A673 (cell line): ENCODE results near the gene CDCA7L. TPM values are rescaled to one million over a fixed set of nuclear protein-coding genes. Genes with fewer than 3 reads are reported as not detected.

Experiments
- BruUV-seq: library from RNA; stranded (reverse); fragments of 400-500 nt; replicated peaks from 2 replicates; lab custom pipeline; 2021; lab: Mats Ljungman, UMichigan
- CTCF ChIA-PET: fragments of 300-600 bp; sonication (Branson Sonifier 250); formaldehyde crosslinking; loops from one replicate; lab custom pipeline; 2022; ENCODE audit warnings: antibody characterized with exemption; lab: Charles Lee
- POLR2A ChIA-PET: fragments of 300-600 bp; sonication (Branson Sonifier 250); formaldehyde crosslinking; loops from one replicate; lab custom pipeline; 2022; ENCODE audit warnings: antibody characterized with exemption; ENCODE audit not compliant: low non-redundant PET; lab: Charles Lee
- DNase-seq: peaks from one replicate; pipeline ENCODE4 v3.0.0-alpha.2; 2015; ENCODE audit warnings: low spot score
- H3K27ac ChIP-seq: fragments of 200-600 bp; sonication (generic); 2 replicates; pipeline ENCODE4 v1.5.1; 2016; ENCODE audit warnings: mixed run types, low read depth, mild to moderate bottlenecking, mixed read lengths, antibody characterized with exemption, low read length; ENCODE audit not compliant: poor library complexity, severe bottlenecking
- H3K27me3 ChIP-seq: fragments of 200-600 bp; sonication (generic); replicated peaks from 2 replicates; pipeline ENCODE4 v1.6.1; 2017; ENCODE audit warnings: mixed run types, low read depth, mild to moderate bottlenecking, mixed read lengths, antibody characterized with exemption, low read length; ENCODE audit not compliant: insufficient read depth, poor library complexity
- H3K36me3 ChIP-seq: fragments of 200-600 bp; sonication (generic); 2 replicates; pipeline ENCODE4 v1.6.1; 2016; ENCODE audit warnings: mixed run types, mild to moderate bottlenecking, mixed read lengths, antibody characterized with exemption, low read length; ENCODE audit not compliant: insufficient read depth, poor library complexity, severe bottlenecking
- H3K4me1 ChIP-seq: fragments of 200-600 bp; sonication (generic); 2 replicates; pipeline ENCODE4 v1.6.1; 2017; ENCODE audit warnings: mixed run types, mild to moderate bottlenecking, mixed read lengths, antibody characterized with exemption, low read length; ENCODE audit not compliant: insufficient read depth, poor library complexity, severe bottlenecking
- H3K4me3 ChIP-seq: fragments of 200-600 bp; sonication (generic); 2 replicates; pipeline ENCODE4 v1.5.1; 2016; ENCODE audit warnings: low read depth, mixed run types, mild to moderate bottlenecking, mixed read lengths, low read length; ENCODE audit not compliant: poor library complexity, severe bottlenecking
- H3K9me3 ChIP-seq: fragments of 200-600 bp; sonication (generic); 2 replicates; pipeline ENCODE4 v1.6.1; 2016; ENCODE audit warnings: mixed run types, low read depth, mild to moderate bottlenecking, mixed read lengths, antibody characterized with exemption, low read length; ENCODE audit not compliant: poor library complexity, severe bottlenecking
- CTCF ChIP-seq: fragments of 300-800, 200-600 bp; sonication (generic); conservative IDR thresholded peaks from 2 replicates; pipeline ENCODE4 v1.5.1; 2017; ENCODE audit warnings: low read depth, mild to moderate bottlenecking, antibody characterized with exemption, low read length, moderate library complexity, mixed read lengths
- EZH2 ChIP-seq: fragments of 200-600 bp; sonication (generic); IDR thresholded peaks from 2 replicates; pipeline ENCODE4 v1.6.1; 2017; ENCODE audit warnings: borderline replicate concordance, low read depth, mild to moderate bottlenecking, mixed read lengths, antibody characterized with exemption, low read length; ENCODE audit not compliant: poor library complexity, severe bottlenecking
- intact Hi-C: fragments of 100-400 bp; cut with micrococcal nuclease; formaldehyde crosslinking; loops from one replicate; pipeline ENCODE4 v1.10.0; 2022; ENCODE audit not compliant: unreplicated experiment
- total RNA-seq: library from RNA; stranded (reverse); gene quantifications from 2 replicates; pipeline ENCODE4 v1.2.3, GENCODE V29; 2021

Gene CDCA7L
- total RNA-seq, 1 experiment from 2014 or later: 89.2 TPM

- peaks cover 29% of the 10 kb centered on the region for H3K4me1 ChIP-seq
- no peak for TF ChIP-seq EZH2
- TF ChIP-seq CTCF: no peak
- DNase-seq: no peak
- CTCF ChIA-PET: no interaction called here
- peaks cover 10% of the 10 kb centered on the region for H3K27me3 ChIP-seq
- H3K36me3 ChIP-seq: no peaks in the 10 kb centered on the region
- no TSS peak for BruUV-seq
- POLR2A ChIA-PET: no interaction called here
- H3K27ac ChIP-seq: no peak overlapping the region
- intact Hi-C loops: no loop called here
- H3K9me3 ChIP-seq: no peaks in the 10 kb centered on the region
- no peak overlapping the region for H3K4me3 ChIP-seq
Measured at GRCh38 chr7:21915140-21915539, 30.6 kb downstream of the CDCA7L start.

GRCh38 chr7:21914671-21915070 lies 31.0 kb downstream of the CDCA7L start:
- DNase-seq: no peak
- Histone ChIP-seq H3K36me3 (no peaks in the 10 kb centered on the region), H3K27ac (no peak overlapping the region), H3K4me3 (no peak overlapping the region), H3K27me3 (peaks cover 7% of the 10 kb centered on the region), H3K9me3 (no peaks in the 10 kb centered on the region), H3K4me1 (peaks cover 29% of the 10 kb centered on the region)
- CTCF ChIA-PET: no interaction called here
- intact Hi-C loops: loop anchor here (5.0 kb wide), 2 partner anchors 47 to 142 kb away; no protein-coding TSS in a partner anchor
- TF ChIP-seq EZH2 (no peak), CTCF (no peak)
- POLR2A ChIA-PET: no interaction called here
- BruUV-seq: no TSS peak

- no TSS peak for BruUV-seq
- H3K36me3 ChIP-seq: peaks cover 4% of the 10 kb centered on the region
- intact Hi-C loops: loop anchor here (2.0 to 5.0 kb wide), 3 partner anchors 32 to 141 kb away; partner anchors contain the start of gene CDCA7L
- TF ChIP-seq CTCF (no peak), EZH2 (no peak)
- peaks cover 13% of the 10 kb centered on the region for H3K27me3 ChIP-seq
- POLR2A ChIA-PET: no interaction called here
- no peak overlapping the region for H3K4me3 ChIP-seq
- CTCF ChIA-PET: no interaction called here
- peaks cover 29% of the 10 kb centered on the region for H3K4me1 ChIP-seq
- peak; percentile 38 for DNase-seq
- H3K27ac ChIP-seq: peak overlapping the region; percentile 59
- no peaks in the 10 kb centered on the region for H3K9me3 ChIP-seq
Measured at GRCh38 chr7:21912931-21913780, 32.5 kb downstream of the CDCA7L start.
